Urinary bladder (tissue), 4 donors: Measurements from ENCODE around the gene RRAGD. TPM values are rescaled to one million over a fixed set of nuclear protein-coding genes. Genes with fewer than 3 reads are reported as not detected.
"Not testable (repeated sequence)": the region's sequence is repeated elsewhere in the genome, so short reads cannot be mapped to it uniquely, and the experiment has no call there.

Experiments
- DNase-seq: peaks from one replicate; pipeline ENCODE4 v3.0.0-alpha.2; 2015; ENCODE audit errors: extremely low spot score
- H3K27ac ChIP-seq: one replicate; pipeline ENCODE4 v1.5.1; 2013; ENCODE audit warnings: low read depth, mild to moderate bottlenecking, moderate library complexity
- H3K36me3 ChIP-seq: one replicate; pipeline ENCODE4 v1.6.1; 2013; ENCODE audit warnings: mild to moderate bottlenecking, moderate library complexity; ENCODE audit not compliant: insufficient read depth
- H3K4me1 ChIP-seq: one replicate; pipeline ENCODE4 v1.6.1; 2013; ENCODE audit warnings: mild to moderate bottlenecking, moderate library complexity; ENCODE audit not compliant: insufficient read depth
- H3K4me3 ChIP-seq: one replicate; pipeline ENCODE4 v1.5.1; 2013; ENCODE audit warnings: low read depth, low read length
- WGBS: extraction: QIAGEN DNeasy Blood & Tissue Kit; methylation state at CpG from one replicate; pipeline ENCODE4 v1.1.7; 2013; 5-methylcytosine and 5-hydroxymethylcytosine counted together
- polyA plus RNA-seq: library from polyadenylated mRNA; stranded (reverse); fragments of 200-250 nt; gene quantifications from one replicate; pipeline ENCODE4 v1.2.3, GENCODE V29; 2013
- total RNA-seq: library from RNA; depleted of rRNA; stranded (reverse); fragments of >200 nt; gene quantifications from one replicate; pipeline ENCODE4 v1.2.3, GENCODE V29; 2014
- donor health status: healthy with polysubstance abuse.
- donor health status: healthy.

Gene RRAGD
- total and polyA plus RNA-seq, 2 donors, result 8.4 to 11.4 TPM

- H3K4me3 ChIP-seq, result no peak overlapping the region
- H3K4me1 ChIP-seq, result no peaks in the 10 kb centered on the region
- DNase-seq, result no peak
- H3K36me3 ChIP-seq, result no peaks in the 10 kb centered on the region
- 94% methylated on average over 6 of the region's 6 CpGs for WGBS
- H3K27ac ChIP-seq, result no peak overlapping the region
Observed at GRCh38 chr6:89402776-89403175, 9.3 kb downstream of the RRAGD start.

GRCh38 chr6:89400912-89401399 lies 11.1 kb downstream of the RRAGD start:
- 75% methylated on average over 6 of the region's 6 CpGs for WGBS
- no peaks in the 10 kb centered on the region for H3K36me3 ChIP-seq

GRCh38 chr6:89400050-89400449 lies 12.0 kb downstream of the RRAGD start:
- no peaks in the 10 kb centered on the region for H3K4me1 ChIP-seq
- no peaks in the 10 kb centered on the region for H3K36me3 ChIP-seq
- no peak overlapping the region for H3K4me3 ChIP-seq
- 96% methylated on average over 3 of the region's 3 CpGs for WGBS
- no peak overlapping the region for H3K27ac ChIP-seq
- no peak for DNase-seq

More at GRCh38 chr6:89400912-89401399, 11.1 kb downstream of the RRAGD start:
- H3K4me1 ChIP-seq, result no peaks in the 10 kb centered on the region
- no peak overlapping the region for H3K27ac ChIP-seq
- no peak overlapping the region for H3K4me3 ChIP-seq
- no peak for DNase-seq

GRCh38 chr6:89398762-89399525 lies 13.1 kb downstream of the RRAGD start:
- DNase-seq, result no peak
- Histone ChIP-seq H3K4me1 (no peaks in the 10 kb centered on the region), H3K27ac (no peak overlapping the region), H3K36me3 (no peaks in the 10 kb centered on the region), H3K4me3 (no peak overlapping the region)
- 82% methylated on average over 7 of the region's 7 CpGs for WGBS

DNA sequence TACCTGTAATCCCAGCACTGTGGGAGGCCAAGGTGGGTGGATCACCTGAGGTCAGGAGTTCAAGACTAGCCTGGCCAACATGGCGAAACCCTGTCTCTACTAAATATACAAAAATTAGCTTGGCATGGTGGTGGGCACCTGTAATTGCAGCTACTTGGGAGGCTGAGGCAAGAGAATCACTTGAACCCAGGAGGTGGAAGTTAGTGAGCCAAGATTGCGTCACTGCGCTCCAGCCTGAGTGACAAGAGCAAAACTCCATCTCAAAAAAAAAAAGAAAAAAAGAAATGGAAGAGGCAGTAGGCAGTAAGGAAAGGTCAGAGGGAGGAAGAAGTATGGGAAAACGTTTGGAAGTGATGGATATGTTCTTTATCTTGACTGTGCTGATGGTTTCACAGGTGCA lies 14.2 kb downstream of the RRAGD start:
- not testable (repeated sequence) for H3K4me1 ChIP-seq, DNase-seq, H3K4me3 ChIP-seq, H3K36me3 ChIP-seq, H3K27ac ChIP-seq
- WGBS, result 81% methylated on average over 4 of the region's 4 CpGs

DNA sequence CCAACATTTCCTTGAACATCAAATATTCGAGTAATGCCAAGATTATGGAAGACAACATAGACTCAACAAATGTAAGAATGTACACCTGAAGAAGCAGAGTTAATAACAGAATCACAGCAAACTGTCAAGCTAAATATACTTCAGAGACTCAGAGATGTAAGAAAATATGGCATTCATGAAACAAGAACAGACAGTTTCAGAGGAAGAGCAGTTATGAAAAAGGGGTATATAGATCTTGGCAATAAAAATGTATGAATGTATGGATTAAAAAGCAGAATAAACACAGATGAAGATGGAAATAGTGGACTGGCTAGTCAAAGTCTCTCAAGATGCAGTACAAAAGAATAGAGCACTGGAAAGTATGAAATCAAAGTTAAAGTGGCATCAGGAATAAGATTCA lies 18.4 kb downstream of the RRAGD start:
- no peak overlapping the region for H3K4me3 ChIP-seq
- no peaks in the 10 kb centered on the region for H3K4me1 ChIP-seq
- no peak overlapping the region for H3K27ac ChIP-seq
- no peaks in the 10 kb centered on the region for H3K36me3 ChIP-seq
- WGBS, result 92% methylated on average over 1 of the region's 1 CpG
- DNase-seq, result no peak

DNA sequence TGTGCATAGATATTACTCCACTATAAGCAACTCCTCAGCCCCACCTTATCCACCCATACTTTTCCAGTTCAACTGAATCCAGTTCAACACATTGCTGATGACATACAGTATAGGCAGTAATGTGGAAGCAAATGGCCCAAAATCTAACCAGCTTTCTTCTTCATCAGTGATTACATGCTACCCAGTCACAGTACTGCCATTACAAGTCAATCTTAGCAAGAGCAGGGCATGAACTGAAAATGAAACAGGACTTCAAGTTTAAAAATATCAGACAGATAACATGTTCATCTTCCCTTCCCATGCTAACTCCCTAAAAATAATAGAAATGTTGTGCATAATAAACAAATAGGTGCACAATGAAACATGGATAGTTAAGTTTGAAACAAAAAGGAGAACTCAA lies 19.2 kb downstream of the RRAGD start:
- no peak for DNase-seq
- Histone ChIP-seq H3K27ac (no peak overlapping the region), H3K4me1 (no peaks in the 10 kb centered on the region), H3K4me3 (no peak overlapping the region), H3K36me3 (no peaks in the 10 kb centered on the region)

DNA sequence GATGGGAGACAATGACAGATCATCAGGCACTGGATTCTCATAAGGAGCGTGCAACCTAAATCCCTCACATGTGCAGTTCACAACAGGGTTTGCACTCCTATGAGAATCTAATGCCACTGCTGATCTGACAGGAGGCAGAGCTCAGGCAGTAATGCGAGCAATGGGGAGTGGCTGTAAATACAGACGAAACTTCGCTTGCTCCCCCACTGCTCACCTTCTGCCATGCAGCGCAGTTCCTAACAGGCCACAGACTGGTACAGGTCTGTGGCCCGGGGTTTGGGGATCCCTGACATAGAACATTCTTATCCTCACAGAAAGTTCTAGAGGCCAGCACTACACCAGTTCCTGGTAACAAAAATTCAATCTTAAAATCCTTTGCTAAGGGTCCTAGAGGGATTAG lies 23.2 kb downstream of the RRAGD start:
- 90% methylated on average over 6 of the region's 6 CpGs for WGBS
- H3K4me3 ChIP-seq, result no peak overlapping the region

DNA sequence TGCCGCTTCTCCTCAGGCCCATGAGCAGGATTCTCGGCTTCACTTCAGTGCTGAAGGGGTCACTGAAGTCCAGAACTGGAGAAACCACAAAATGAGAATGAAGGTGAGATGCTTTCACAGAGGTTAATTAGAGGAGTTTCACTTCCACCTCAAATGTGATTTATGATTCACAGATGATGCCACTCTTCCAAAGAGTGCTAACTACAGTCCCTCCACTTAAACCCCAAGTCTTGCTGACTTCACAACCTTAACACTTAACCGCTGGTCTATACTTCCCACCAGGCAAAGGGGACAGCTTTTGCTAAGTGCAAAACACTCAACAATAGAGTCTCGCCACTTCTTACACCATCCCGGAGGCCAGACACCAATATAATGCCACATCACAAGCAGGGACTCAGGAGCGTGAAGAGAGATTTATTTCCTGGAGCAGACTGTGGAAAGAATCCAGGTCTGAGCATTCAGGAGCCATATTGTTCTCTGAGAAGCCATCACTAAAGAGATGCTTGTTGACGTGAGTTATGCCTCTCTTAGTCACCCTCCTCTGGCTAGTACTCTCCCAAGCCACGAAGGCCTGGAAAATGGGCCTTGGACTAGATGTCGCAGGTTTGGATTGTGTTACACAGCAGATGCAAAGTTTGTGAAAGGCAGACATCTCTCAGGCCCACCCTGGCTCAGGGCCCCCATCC lies 24.4 kb downstream of the RRAGD start:
- WGBS, result 91% methylated on average over 9 of the region's 9 CpGs
- H3K4me3 ChIP-seq, result no peak overlapping the region
- H3K36me3 ChIP-seq, result no peaks in the 10 kb centered on the region
- peaks cover 1% of the 10 kb centered on the region for H3K4me1 ChIP-seq
- no peak overlapping the region for H3K27ac ChIP-seq
- no peak for DNase-seq

More for the DNA sequence above, 23.2 kb downstream of the RRAGD start:
- no peak for DNase-seq
- Histone ChIP-seq H3K36me3 (no peaks in the 10 kb centered on the region), H3K27ac (no peak overlapping the region), H3K4me1 (peaks cover 1% of the 10 kb centered on the region)

DNA sequence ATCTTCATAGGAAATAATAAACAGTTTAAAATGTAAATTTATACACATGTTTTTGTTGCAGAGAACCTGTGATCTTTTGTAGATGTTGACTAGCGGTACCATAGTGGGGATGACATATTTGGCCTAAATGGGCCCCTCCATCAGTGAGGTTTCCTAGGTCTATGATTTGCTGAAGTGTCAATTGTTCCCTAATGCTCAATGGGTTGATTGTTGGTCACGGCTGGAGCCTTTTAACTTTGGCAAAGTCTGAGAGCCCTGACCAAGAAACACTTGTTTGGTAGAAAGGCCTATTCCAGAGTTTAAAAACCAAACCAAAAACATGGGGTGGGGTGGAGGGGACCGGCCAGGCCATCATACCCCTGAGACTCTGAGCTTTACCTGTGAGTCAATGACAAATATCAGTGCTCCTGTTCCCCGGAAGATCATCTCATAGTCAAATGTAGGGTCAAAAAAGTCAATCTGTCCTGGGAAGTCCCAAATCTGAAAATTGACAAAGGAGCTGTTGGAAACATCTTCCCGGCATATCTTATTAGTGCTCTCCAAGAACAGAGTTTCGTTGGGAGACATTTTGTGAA lies 25.1 kb downstream of the RRAGD start:
- Histone ChIP-seq H3K36me3 (no peaks in the 10 kb centered on the region), H3K4me3 (no peak overlapping the region), H3K4me1 (peaks cover 1% of the 10 kb centered on the region), H3K27ac (no peak overlapping the region)
- DNase-seq, result no peak
- WGBS, result 95% methylated on average over 6 of the region's 6 CpGs

DNA sequence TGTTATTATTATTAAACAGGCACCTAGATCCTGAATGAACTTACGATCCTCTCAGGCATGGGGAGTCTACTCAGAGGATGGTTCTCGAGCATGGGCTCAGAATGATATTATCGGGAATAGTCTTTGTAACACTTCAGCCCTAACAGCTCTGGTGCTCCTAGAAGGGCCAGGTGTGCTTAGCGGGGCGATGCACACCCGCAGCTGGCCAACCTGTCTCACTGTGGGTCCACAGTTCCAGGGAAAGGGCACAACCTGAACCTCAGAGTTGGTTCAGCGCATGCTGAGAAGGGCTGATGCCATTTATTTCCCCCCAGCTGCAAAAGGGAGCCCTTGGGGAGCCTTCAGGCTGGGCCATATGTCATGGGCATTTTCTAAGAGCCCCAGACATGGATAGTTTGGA lies 26.2 kb downstream of the RRAGD start:
- H3K4me3 ChIP-seq, result no peak overlapping the region
- peaks cover 1% of the 10 kb centered on the region for H3K4me1 ChIP-seq
- WGBS, result 88% methylated on average over 7 of the region's 7 CpGs
- H3K27ac ChIP-seq, result no peak overlapping the region
- no peaks in the 10 kb centered on the region for H3K36me3 ChIP-seq
- no peak for DNase-seq

GRCh38 chr6:89385156-89385667 lies 26.9 kb downstream of the RRAGD start:
- no peak for DNase-seq
- 40% methylated on average over 5 of the region's 5 CpGs for WGBS

DNA sequence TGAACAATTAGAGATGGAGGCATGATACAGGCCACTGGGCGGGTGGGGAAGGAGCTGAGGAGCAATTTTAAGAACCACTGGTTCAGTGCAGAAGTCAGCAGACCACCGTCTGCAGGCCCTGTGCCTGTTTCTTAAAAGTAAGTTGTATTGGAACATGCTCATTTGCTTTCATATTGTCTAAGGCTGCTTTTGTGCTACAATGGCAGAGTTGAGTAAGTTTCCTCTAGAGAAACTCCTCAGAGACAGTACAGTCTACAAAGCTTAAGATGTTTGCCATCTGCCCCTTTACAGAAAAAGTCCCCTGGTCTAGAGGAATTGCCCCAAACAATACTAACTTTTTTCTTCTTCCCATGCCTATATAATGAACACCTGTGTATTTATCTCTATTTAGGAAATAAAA lies 31.0 kb downstream of the RRAGD start:
- DNase-seq, result no peak
- Histone ChIP-seq H3K4me1 (peaks cover 1% of the 10 kb centered on the region), H3K27ac (no peak overlapping the region), H3K4me3 (no peak overlapping the region), H3K36me3 (no peaks in the 10 kb centered on the region)
- 86% methylated on average over 2 of the region's 2 CpGs for WGBS

More at GRCh38 chr6:89385156-89385667, 26.9 kb downstream of the RRAGD start:
- no peak overlapping the region for H3K4me3 ChIP-seq
- H3K4me1 ChIP-seq, result peaks cover 1% of the 10 kb centered on the region
- H3K36me3 ChIP-seq, result no peaks in the 10 kb centered on the region
- H3K27ac ChIP-seq, result no peak overlapping the region

- WGBS, result 51% methylated on average over 5 of the region's 5 CpGs
- no peaks in the 10 kb centered on the region for H3K4me1 ChIP-seq
- no peak for DNase-seq
- no peaks in the 10 kb centered on the region for H3K36me3 ChIP-seq
- no peak overlapping the region for H3K27ac ChIP-seq
- H3K4me3 ChIP-seq, result no peak overlapping the region
Observed at GRCh38 chr6:89379281-89379680, 32.8 kb downstream of the RRAGD start.
